GM12878 (cell line): ENCODE data around the gene SCTR. TPM values are rescaled to one million over a fixed set of nuclear protein-coding genes. Genes with fewer than 3 reads are reported as not detected.

Experiments used
- ATAC-seq: fragments of 200-7000 bp; cut with Tn5 transposase; 3 replicates; pipeline ENCODE4 v1.9.1; 2020; ENCODE audit warnings: mild to moderate bottlenecking, moderate library complexity
- BruUV-seq: library from RNA; stranded (reverse); fragments of 400-500 nt; replicated peaks from 2 replicates; lab custom pipeline; 2021; lab: Mats Ljungman, UMichigan
- CTCF ChIA-PET: fragments of 300-600 bp; sonication (Branson Sonifier 250); formaldehyde crosslinking; extraction: SDS; loops from one replicate; lab custom pipeline; 2021; ENCODE audit warnings: inconsistent platforms; lab: Yijun Ruan, JAX
- POLR2A ChIA-PET: fragments of 350-600 bp; formaldehyde crosslinking; extraction: SDS; loops from one replicate; lab custom pipeline; 2021; ENCODE audit warnings: inconsistent platforms; lab: Charles Lee
- RAD21 ChIA-PET: fragments of 300-600 bp; sonication (Branson Sonifier 250); formaldehyde crosslinking; loops from one replicate; lab custom pipeline; 2023; ENCODE audit warnings: antibody characterized with exemption; ENCODE audit not compliant: unreplicated experiment; lab: Charles Lee
- SMC1A ChIA-PET: fragments of 300-600 bp; sonication (Branson Sonifier 250); formaldehyde crosslinking; loops from one replicate; lab custom pipeline; 2023; ENCODE audit not compliant: unreplicated experiment, uncharacterized antibody; lab: Charles Lee
- DNase-seq: peaks from one replicate; pipeline ENCODE4 v3.0.0-alpha.2; 2011; ENCODE audit warnings: low read depth, low spot score
- FAIRE-seq: peaks from 3 replicates; lab custom pipeline; 2011; peaks lifted over from hg19 to GRCh38; lab: Jason Lieb, UNC
- H2AFZ ChIP-seq: 2 replicates; pipeline ENCODE4 v1.6.0; 2011; ENCODE audit warnings: low read depth, low read length, control low read depth; ENCODE audit not compliant: control insufficient read depth
- H3K27ac ChIP-seq: 2 replicates; pipeline ENCODE4 v1.5.1; 2011; ENCODE audit warnings: control low read depth; ENCODE audit not compliant: control insufficient read depth, insufficient read depth
- H3K27me3 ChIP-seq, 2 experiments: replicated peaks in 1 of 2; 2 replicates each; pipeline versions ENCODE4 v1.6.0 to v1.6.1; 2011; ENCODE audit warnings: low read length in 1 of 2; ENCODE audit not compliant: control insufficient read depth in 2 of 2, insufficient read depth in 2 of 2
- H3K36me3 ChIP-seq, 2 experiments: 2 replicates each; pipeline ENCODE4 v1.5.1; 2011; ENCODE audit warnings: low read length in 1 of 2; ENCODE audit not compliant: control insufficient read depth in 2 of 2, insufficient read depth in 2 of 2
- H3K4me1 ChIP-seq: 2 replicates; pipeline ENCODE4 v1.6.1; 2011; ENCODE audit warnings: mild to moderate bottlenecking, low read length, moderate library complexity, mixed read lengths; ENCODE audit not compliant: control insufficient read depth, insufficient read depth
- H3K4me2 ChIP-seq: 2 replicates; pipeline ENCODE4 v1.6.0; 2011; ENCODE audit warnings: control low read depth; ENCODE audit not compliant: control insufficient read depth, insufficient read depth
- H3K4me3 ChIP-seq: fragments of 200-600 bp; sonication (generic); 2 replicates; pipeline ENCODE4 v1.5.1; 2016
- H3K79me2 ChIP-seq: 2 replicates; pipeline ENCODE4 v1.6.0; 2011; ENCODE audit warnings: low read length; ENCODE audit not compliant: control insufficient read depth, insufficient read depth
- H3K9ac ChIP-seq: 2 replicates; pipeline ENCODE4 v1.8.0; 2011; ENCODE audit warnings: low read length, control low read depth, mixed read lengths; ENCODE audit not compliant: control insufficient read depth, insufficient read depth
- H3K9me3 ChIP-seq: replicated peaks from 3 replicates; pipeline ENCODE4 v1.5.1; 2011; ENCODE audit warnings: mild to moderate bottlenecking, low read length; ENCODE audit not compliant: control insufficient read depth, insufficient read depth
- H4K20me1 ChIP-seq: 2 replicates; pipeline ENCODE4 v1.6.0; 2011; ENCODE audit not compliant: control insufficient read depth, insufficient read depth
- ATF7 ChIP-seq: fragments of 450-650 bp; IDR thresholded peaks from 2 replicates; pipeline ENCODE4 v1.6.1; 2016; ENCODE audit warnings: low read depth, mild to moderate bottlenecking
- BHLHE40 ChIP-seq, 2 experiments: fragments of 450-650 bp in 1 of 2; IDR thresholded peaks; 2 replicates each; pipeline ENCODE4 v1.6.1; 2011 to 2017; ENCODE audit warnings: low read depth in 2 of 2, borderline replicate concordance in 1 of 2, improper control_type of control experiment in 1 of 2, low read length in 1 of 2, mild to moderate bottlenecking in 1 of 2
- CHD1 ChIP-seq: IDR thresholded peaks from 2 replicates; pipeline ENCODE4 v1.6.1; 2012; ENCODE audit warnings: low read depth, low read length, improper control_type of control experiment
- E2F4 ChIP-seq: IDR thresholded peaks from 2 replicates; pipeline ENCODE4 v1.6.1; 2012; ENCODE audit warnings: low read depth, low read length, improper control_type of control experiment
- FOXK2 ChIP-seq: fragments of 450-650 bp; IDR thresholded peaks from 2 replicates; pipeline ENCODE4 v1.6.1; 2017; ENCODE audit warnings: mild to moderate bottlenecking, moderate library complexity
- IKZF1 ChIP-seq: fragments of 450-650 bp; conservative IDR thresholded peaks from 2 replicates; pipeline ENCODE4 v1.6.1; 2017; ENCODE audit warnings: antibody characterized with exemption, mild to moderate bottlenecking
- IRF4 ChIP-seq: IDR thresholded peaks from 2 replicates; pipeline ENCODE4 v1.6.1; 2011; ENCODE audit warnings: low read depth, low read length
- JUND ChIP-seq: IDR thresholded peaks from 2 replicates; pipeline ENCODE4 v1.6.1; 2012; ENCODE audit warnings: low read depth, mild to moderate bottlenecking, low read length, improper control_type of control experiment, moderate library complexity
- KLF5 ChIP-seq: fragments of 450-650 bp; IDR thresholded peaks from 2 replicates; pipeline ENCODE4 v1.6.1; 2014; ENCODE audit warnings: mild to moderate bottlenecking; ENCODE audit not compliant: partially characterized antibody
- NFYB ChIP-seq: IDR thresholded peaks from 2 replicates; pipeline ENCODE4 v1.6.1; 2011; ENCODE audit warnings: low read depth, mild to moderate bottlenecking, low read length, improper control_type of control experiment, moderate library complexity; ENCODE audit not compliant: insufficient read depth
- NKRF ChIP-seq: fragments of 450-650 bp; conservative IDR thresholded peaks from 2 replicates; pipeline ENCODE4 v1.6.1; 2017; ENCODE audit warnings: mild to moderate bottlenecking, moderate library complexity
- PBX3 ChIP-seq: IDR thresholded peaks from 2 replicates; pipeline ENCODE4 v1.6.1; 2011; ENCODE audit warnings: mild to moderate bottlenecking, low read depth, low read length, moderate library complexity; ENCODE audit not compliant: insufficient replicate concordance
- PKNOX1 ChIP-seq: fragments of 450-650 bp; IDR thresholded peaks from 2 replicates; pipeline ENCODE4 v1.6.1; 2016; ENCODE audit warnings: mild to moderate bottlenecking
- RBBP5 ChIP-seq: fragments of 200-600 bp; sonication (generic); conservative IDR thresholded peaks from 2 replicates; pipeline ENCODE4 v1.6.1; 2016
- SMAD1 ChIP-seq: fragments of 450-650 bp; IDR thresholded peaks from 2 replicates; pipeline ENCODE4 v1.6.1; 2018; ENCODE audit warnings: mild to moderate bottlenecking, low read depth; ENCODE audit not compliant: partially characterized antibody
- SMARCA5 ChIP-seq: fragments of 450-650 bp; IDR thresholded peaks from 2 replicates; pipeline ENCODE4 v1.6.1; 2017; ENCODE audit warnings: mild to moderate bottlenecking
- SREBF1 ChIP-seq: IDR thresholded peaks from 2 replicates; pipeline ENCODE4 v1.6.1; 2012; ENCODE audit warnings: mild to moderate bottlenecking, low read length
- SUZ12 ChIP-seq: fragments of 200-600 bp; sonication (generic); IDR thresholded peaks from one replicate; pipeline ENCODE4 v1.6.1; 2018; ENCODE audit warnings: antibody characterized with exemption, mild to moderate bottlenecking; ENCODE audit not compliant: unreplicated experiment
- ZNF622 ChIP-seq: fragments of 450-650 bp; IDR thresholded peaks from 2 replicates; pipeline ENCODE4 v1.6.1; 2017; ENCODE audit warnings: mild to moderate bottlenecking, inconsistent platforms
- WGBS: methylation state at CpG from one replicate; pipeline ENCODE4 v1.1.6; 2016; ENCODE audit warnings: low lambda C conversion rate; ENCODE audit not compliant: insufficient replicate concordance, insufficient coverage; ENCODE audit errors: missing lambda C conversion rate; 5-methylcytosine and 5-hydroxymethylcytosine counted together
- in situ Hi-C: fragments of 300-500 bp; cut with MboI; formaldehyde crosslinking; loops from 9 replicates; pipeline ENCODE4 v1.14.3; 2018; ENCODE audit warnings: mixed read lengths
- intact Hi-C: fragments of 100-400 bp; cut with micrococcal nuclease; formaldehyde crosslinking; loops from one replicate; pipeline ENCODE4 v1.14.2; 2022; ENCODE audit not compliant: unreplicated experiment
- polyA plus RNA-seq, 11 experiments: library from polyadenylated mRNA; depleted of rRNA in 4 of 11; unstranded in 6 of 11; stranded (reverse) in 5 of 11; fragments of >200 nt; fragmentation: Nextera tagmentation in 4 of 11; fragmentation: Illumina TruSeq in 1 of 11; extraction: Ambion mirVana in 4 of 11; extraction: Trizol in 1 of 11; gene quantifications; 1 replicate in 1 of 11; 2 replicates in 10 of 11; pipeline versions ENCODE4 v1.2.1 to v1.2.3, GENCODE V29; 2011 to 2016; ENCODE audit warnings: inconsistent platforms in 2 of 11, missing spikeins in 2 of 11, low read depth in 1 of 11
- total RNA-seq, 4 experiments: library from RNA; depleted of rRNA in 3 of 4; stranded (reverse); fragments of >200 nt in 3 of 4; fragmentation: Illumina TruSeq in 1 of 4; extraction: Trizol in 1 of 4; gene quantifications; 2 replicates each; pipeline versions ENCODE4 v1.2.1 to v1.2.3, GENCODE V29; 2013 to 2021

Gene SCTR
- total and polyA plus RNA-seq, 10 of the 15 experiments (the other 5 are each of a cell fraction or from before 2014, with no cell fraction given), result 0.26 TPM; not detected in 9

DNA sequence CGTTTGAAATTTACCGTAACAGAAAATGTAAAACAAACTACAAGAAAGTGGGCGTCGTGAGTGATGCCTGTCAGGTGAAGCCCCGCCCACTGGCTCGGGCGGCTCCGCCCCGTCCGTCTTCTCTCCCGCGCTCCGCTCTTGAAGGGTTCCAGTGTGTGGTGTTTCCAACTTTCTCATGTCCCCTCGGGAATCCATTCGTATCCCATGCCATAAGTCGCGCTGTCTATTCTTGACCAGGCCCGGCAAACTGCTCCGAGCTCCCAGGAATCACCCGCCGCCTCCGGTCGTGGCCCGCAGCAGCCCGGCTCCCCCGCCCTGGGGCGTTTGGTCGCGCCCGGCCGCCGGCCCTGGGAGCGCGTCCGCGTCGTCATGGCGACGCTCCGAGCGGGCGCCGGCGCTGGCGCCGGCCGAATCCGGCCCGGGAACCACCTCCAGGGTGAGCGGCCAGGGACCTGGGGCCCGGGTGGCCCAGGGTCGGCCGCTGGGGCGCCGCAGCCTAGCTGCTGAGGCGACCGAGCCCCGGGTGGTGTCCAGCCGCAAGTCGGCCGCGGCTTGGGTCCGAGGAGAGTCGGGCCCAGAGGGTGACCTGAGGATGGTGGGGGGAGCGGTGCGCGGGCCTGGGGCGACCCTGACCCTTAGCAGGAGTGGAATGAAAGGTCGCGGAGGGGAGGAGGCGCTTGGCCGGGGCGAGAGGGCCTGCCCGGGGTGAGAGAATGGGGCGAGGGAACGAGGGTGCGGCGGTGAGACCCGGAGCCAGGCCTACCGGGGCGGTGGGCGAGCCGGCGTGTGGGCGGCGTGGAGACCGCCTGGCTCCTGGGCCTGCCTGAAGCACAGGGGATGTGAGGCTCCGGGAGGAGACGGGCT, 20.0 kb upstream of the SCTR start, which contains the start of gene CFAP221:
TSS of gene CFAP221 (plus strand) at position 375 of the 864 bp plus-strand sequence. CDS start 1,683 bp downstream, outside the sequence.
- no peak within 1 kb of the TSS for H3K27ac ChIP-seq
- no peak within 1 kb of the TSS for H3K9ac ChIP-seq
- intact Hi-C loops (no loop called here), in situ Hi-C loops (no loop called here)
- H3K4me1 ChIP-seq, result no peaks in the 10 kb centered on the region
- DNase-seq, result no peak
- H4K20me1 ChIP-seq, result no peaks in the 10 kb centered on the region
- H3K27me3 ChIP-seq, result peaks cover 0 to 5% of the 10 kb centered on the region in 2 experiments; a peak in 3 of 4 replicates
- peak within 1 kb of the TSS; percentile 51; the same call in 1 of the 2 replicates for H3K4me2 ChIP-seq
- ChIA-PET POLR2A (no interaction called here), CTCF (no interaction called here), SMC1A (no interaction called here), RAD21 (no interaction called here)
- H3K36me3 ChIP-seq, result no peaks in the 10 kb centered on the region
- 30% methylated on average over 71 of the region's 89 CpGs for WGBS
- no peak within 1 kb of the TSS for H3K4me3 ChIP-seq
- no peaks in the 10 kb centered on the region for H3K9me3 ChIP-seq
- peak within 1 kb of the TSS; percentile 46; the same call in 1 of the 2 replicates for H2AFZ ChIP-seq
- FAIRE-seq, result no peak
- no peaks in the 10 kb centered on the region for H3K79me2 ChIP-seq
- BruUV-seq, result no TSS peak
- peak; percentile 48 for ATAC-seq
- no peak for TF ChIP-seq SMARCA5
- 0 out of 2 replicates have a peak, but pooled peaks have one; percentile 13 for TF ChIP-seq IKZF1
- no peak for TF ChIP-seq NKRF
- peak; percentile 82; the same call in 1 of the 2 replicates for TF ChIP-seq CHD1
- peak; percentile 43; the same call in 1 of the 2 replicates for TF ChIP-seq SREBF1
- TF ChIP-seq PKNOX1, result peak; percentile 87
- no peak for TF ChIP-seq ZNF622
- TF ChIP-seq SUZ12, result peak; percentile 66
- no peak for TF ChIP-seq NFYB
- no peak for TF ChIP-seq RBBP5
- peak; percentile 51; the same call in 1 of the 2 replicates for TF ChIP-seq ATF7
- peak; percentile 55 to 66; a peak in 3 of 4 replicates for TF ChIP-seq BHLHE40 (IDR thresholded peaks at IDR 0.05; ENCODE audit: borderline replicate concordance in 1 of 2, low read depth in 2 of 2, low read length in 1 of 2)
- no peak for TF ChIP-seq SMAD1
- peak; percentile 68 for TF ChIP-seq PBX3
- TF ChIP-seq E2F4, result no peak
- TF ChIP-seq KLF5, result peak; percentile 97
- TF ChIP-seq IRF4, result no peak
- 0 out of 2 replicates have a peak, but pooled peaks have one; percentile 67 for TF ChIP-seq JUND
- peak; percentile 89 for TF ChIP-seq FOXK2
